ENCODE data around the gene MEAF6. TPM values are rescaled to one million over a fixed set of nuclear protein-coding genes. Genes with fewer than 3 reads are reported as not detected.
A peak's percentile ranks its signal among the peaks of the same experiment; 100 is the strongest.
"Not testable (repeated sequence)": the region's sequence is repeated elsewhere in the genome, so short reads cannot be mapped to it uniquely, and the experiment has no call there.

MEAF6 gene
- total RNA-seq, 1 donor from 2014 or later, result 54.5 TPM

GRCh38 chr1:37517569-37517968 lies 3.0 kb upstream of the MEAF6 start:
- intact Hi-C loops (cut with DNase I), result no loop called here
- Histone ChIP-seq H3K27me3 (no peaks in the 10 kb centered on the region), H3K27ac (no peak overlapping the region), H3K36me3 (no peaks in the 10 kb centered on the region), H3K9me3 (no peaks in the 10 kb centered on the region), H3K4me1 (peaks cover 22% of the 10 kb centered on the region), H3K4me3 (no peak overlapping the region)
- no peak for DNase-seq (ENCODE audit: extremely low spot score in 2 of 2)
- TF ChIP-seq POLR2A (IDR thresholded peaks at IDR 0.05) (no peak), POLR2AphosphoS5 (IDR thresholded peaks at IDR 0.05; ENCODE audit: insufficient read depth in 1 of 2, low read depth in 1 of 2) (no peak), CTCF (IDR thresholded peaks at IDR 0.05) (no peak)

- Histone ChIP-seq H3K36me3 (peaks cover 0 to 11% of the 10 kb centered on the region in 2 donors), H3K27ac (peak overlapping the region; percentile 87), H3K4me3 (peak overlapping the region; percentile 90 to 93), H3K27me3 (no peaks in the 10 kb centered on the region), H3K4me1 (peaks cover 36% of the 10 kb centered on the region), H3K9me3 (no peaks in the 10 kb centered on the region)
- no peak for DNase-seq (ENCODE audit: extremely low spot score in 2 of 2)
- TF ChIP-seq POLR2A (IDR thresholded peaks at IDR 0.05) (no peak), POLR2AphosphoS5 (IDR thresholded peaks at IDR 0.05; ENCODE audit: insufficient read depth in 1 of 2, low read depth in 1 of 2) (no peak), CTCF (IDR thresholded peaks at IDR 0.05) (no peak)
- intact Hi-C loops (cut with DNase I), result no loop called here
Measured at GRCh38 chr1:37515185-37516034, 844 bp upstream of the MEAF6 start.

- peak overlapping the region; percentile 87 for H3K27ac ChIP-seq
- DNase-seq (ENCODE audit: extremely low spot score in 2 of 2), result no peak
- peak overlapping the region; percentile 90 to 93 for H3K4me3 ChIP-seq
- peaks cover 36% of the 10 kb centered on the region for H3K4me1 ChIP-seq
- no peaks in the 10 kb centered on the region for H3K27me3 ChIP-seq
- TF ChIP-seq CTCF (IDR thresholded peaks at IDR 0.05) (no peak), POLR2A (IDR thresholded peaks at IDR 0.05) (no peak), POLR2AphosphoS5 (IDR thresholded peaks at IDR 0.05; ENCODE audit: insufficient read depth in 1 of 2, low read depth in 1 of 2) (no peak)
- intact Hi-C loops (cut with DNase I), result no loop called here
- no peaks in the 10 kb centered on the region for H3K9me3 ChIP-seq
- peaks cover 0 to 15% of the 10 kb centered on the region in 2 donors for H3K36me3 ChIP-seq
Measured at GRCh38 chr1:37513795-37514349, 694 bp downstream of the MEAF6 start.

- H3K36me3 ChIP-seq, result peaks cover 0 to 44% of the 10 kb centered on the region in 2 donors
- H3K4me3 ChIP-seq, result no peak overlapping the region
- H3K4me1 ChIP-seq, result peaks cover 28% of the 10 kb centered on the region
- no peaks in the 10 kb centered on the region for H3K9me3 ChIP-seq
- H3K27ac ChIP-seq, result no peak overlapping the region
- H3K27me3 ChIP-seq, result no peaks in the 10 kb centered on the region
- no peak for TF ChIP-seq POLR2A (IDR thresholded peaks at IDR 0.05)
- no peak for TF ChIP-seq POLR2AphosphoS5 (IDR thresholded peaks at IDR 0.05; ENCODE audit: insufficient read depth in 1 of 2, low read depth in 1 of 2)
- no peak for TF ChIP-seq CTCF (IDR thresholded peaks at IDR 0.05)
- no peak for DNase-seq (ENCODE audit: extremely low spot score in 2 of 2)
- intact Hi-C loops (cut with DNase I), result no loop called here
Measured at GRCh38 chr1:37509181-37509580, 5.4 kb downstream of the MEAF6 start.

- H3K27me3 ChIP-seq, result no peaks in the 10 kb centered on the region
- no peak for DNase-seq (ENCODE audit: extremely low spot score in 2 of 2)
- no peak overlapping the region for H3K4me3 ChIP-seq
- peaks cover 0 to 52% of the 10 kb centered on the region in 2 donors for H3K36me3 ChIP-seq
- H3K27ac ChIP-seq, result no peak overlapping the region
- no peaks in the 10 kb centered on the region for H3K9me3 ChIP-seq
- peaks cover 5% of the 10 kb centered on the region for H3K4me1 ChIP-seq
- TF ChIP-seq POLR2AphosphoS5 (IDR thresholded peaks at IDR 0.05; ENCODE audit: insufficient read depth in 1 of 2, low read depth in 1 of 2) (no peak), CTCF (IDR thresholded peaks at IDR 0.05) (no peak), POLR2A (IDR thresholded peaks at IDR 0.05) (no peak)
- intact Hi-C loops (cut with DNase I), result no loop called here
Measured at GRCh38 chr1:37506740-37507139, 7.8 kb downstream of the MEAF6 start.

GRCh38 chr1:37502791-37503190 lies 11.8 kb downstream of the MEAF6 start:
- H3K27ac ChIP-seq; H3K4me1 ChIP-seq; H3K27me3 ChIP-seq; DNase-seq (ENCODE audit: extremely low spot score in 2 of 2); H3K9me3 ChIP-seq; H3K4me3 ChIP-seq; intact Hi-C loops (cut with DNase I): not testable (repeated sequence)
- H3K36me3 ChIP-seq, result peaks cover 3 to 46% of the 10 kb centered on the region in 2 donors

All from vagina (tissue), 2 donors.